Transverse colon (tissue), 4 donors: ENCODE results near the gene TMEM187. TPM values are rescaled to one million over a fixed set of nuclear protein-coding genes. Genes with fewer than 3 reads are reported as not detected.

Experiments used
- DNase-seq: peaks from one replicate; pipeline ENCODE4 v3.0.0-alpha.2; 2019
- H3K27ac ChIP-seq, 4 donors: fragments of 200-600 bp; sonication (generic); 2 replicates each; pipeline ENCODE4 v1.5.1; 2016 to 2018; ENCODE audit warnings: inconsistent platforms in 4 of 4
- H3K27me3 ChIP-seq: fragments of 200-600 bp; sonication (generic); 2 replicates; pipeline ENCODE4 v1.5.1; 2017; ENCODE audit warnings: inconsistent platforms
- H3K36me3 ChIP-seq, 4 donors: fragments of 200-600 bp; sonication (generic); 2 replicates each; pipeline ENCODE4 v1.5.1; 2017 to 2019; ENCODE audit warnings: inconsistent platforms in 4 of 4
- H3K4me1 ChIP-seq, 4 donors: fragments of 200-600 bp; sonication (generic); 2 replicates each; pipeline ENCODE4 v1.5.1; 2017 to 2020; ENCODE audit warnings: inconsistent platforms in 4 of 4
- H3K4me3 ChIP-seq, 4 donors: fragments of 200-600 bp; sonication (generic); 1 replicate in 1 of 4; 2 replicates in 3 of 4; pipeline versions ENCODE4 v1.5.1 to v1.6.1; 2017 to 2019; ENCODE audit warnings: inconsistent platforms in 4 of 4
- H3K9me3 ChIP-seq, 2 donors: fragments of 200-600 bp; sonication (generic); 2 replicates each; pipeline ENCODE4 v1.5.1; 2017 to 2019; ENCODE audit warnings: inconsistent platforms in 2 of 2
- CTCF ChIP-seq, 5 experiments: fragments of 200-600 bp in 3 of 5; fragments of 450-650 bp in 2 of 5; sonication (generic) in 3 of 5; IDR thresholded peaks; 1 replicate in 2 of 5; 2 replicates in 3 of 5; pipeline ENCODE4 v1.5.1; 2016 to 2017; ENCODE audit warnings: antibody characterized with exemption in 5 of 5, inconsistent platforms in 3 of 5, mild to moderate bottlenecking in 2 of 5, moderate library complexity in 1 of 5
- EP300 ChIP-seq: sonication (generic); formaldehyde crosslinking; IDR thresholded peaks from one replicate; pipeline ENCODE4 v1.6.1; 2017; ENCODE audit warnings: antibody characterized with exemption, low read depth
- POLR2A ChIP-seq: fragments of 450-650 bp; IDR thresholded peaks from one replicate; pipeline ENCODE4 v1.6.1; 2016; ENCODE audit warnings: antibody characterized with exemption, mild to moderate bottlenecking, moderate library complexity
- POLR2AphosphoS5 ChIP-seq, 3 donors: sonication (generic); formaldehyde crosslinking; IDR thresholded peaks; one replicate each; pipeline ENCODE4 v1.6.1; 2016; ENCODE audit warnings: antibody characterized with exemption in 3 of 3
- WGBS, 2 donors: methylation state at CpG; one replicate each; pipeline ENCODE4 v1.1.5; 2018; ENCODE audit warnings: low coverage in 1 of 2; 5-methylcytosine and 5-hydroxymethylcytosine counted together
- in situ Hi-C, 4 donors: fragments of 200-750 bp; cut with MboI; loops; one replicate each; pipeline versions ENCODE4 v1.15.0 to v1.15.1; 2017; ENCODE audit warnings: low sequenced_read_pairs in 3 of 4, low pct_ligation_motif_present in 1 of 4, low pct_unique_long_range_greater_than_20kb in 1 of 4
- intact Hi-C: fragments of 100-400 bp; cut with DNase I; formaldehyde crosslinking; loops from one replicate; pipeline ENCODE4 v1.15.1; 2023; ENCODE audit warnings: low total_unique reads
- total RNA-seq, 4 donors: library from RNA; depleted of rRNA; stranded (reverse); fragments of >200 nt; gene quantifications; one replicate each; pipeline ENCODE4 v1.1.0, GENCODE V29; 2016

The TMEM187 gene
- total RNA-seq, 4 donors from 2014 or later: 1.6 to 11.2 (median 5.5) TPM

- no peaks in the 10 kb centered on the region for H3K9me3 ChIP-seq
- WGBS, 2 donors: 91% methylated on average over 26 of the region's 28 CpGs; no CpG with 5 or more reads in 1 of the 2 donors
- no peak for DNase-seq
- no peak overlapping the region for H3K4me3 ChIP-seq
- H3K27ac ChIP-seq: peak overlapping the region; percentile 67 to 72 (median 70)
- in situ Hi-C loops (loop anchor here in 2 of 4 donors (25.0 kb wide), 2 partner anchors 190 to 585 kb away; partner anchors contain the start of genes G6PD (in 1 of the 2), IKBKG (in 1 of the 2) and PLXNB3 (in 1 of the 2)), intact Hi-C loops (loop anchor here (5.0 kb wide), 1 partner anchor 185 kb away; no protein-coding TSS in a partner anchor)
- no peaks in the 10 kb centered on the region for H3K36me3 ChIP-seq
- peaks cover 0 to 12% (median 0%) of the 10 kb centered on the region in 4 donors for H3K4me1 ChIP-seq
- no peaks in the 10 kb centered on the region for H3K27me3 ChIP-seq
- TF ChIP-seq CTCF (IDR thresholded peaks at IDR 0.05) (no peak), POLR2A (no peak), POLR2AphosphoS5 (IDR thresholded peaks at IDR 0.05) (no peak), EP300 (no peak)
Observed at GRCh38 chrX:153951683-153952372, 20.7 kb upstream of the TMEM187 start.

DNA sequence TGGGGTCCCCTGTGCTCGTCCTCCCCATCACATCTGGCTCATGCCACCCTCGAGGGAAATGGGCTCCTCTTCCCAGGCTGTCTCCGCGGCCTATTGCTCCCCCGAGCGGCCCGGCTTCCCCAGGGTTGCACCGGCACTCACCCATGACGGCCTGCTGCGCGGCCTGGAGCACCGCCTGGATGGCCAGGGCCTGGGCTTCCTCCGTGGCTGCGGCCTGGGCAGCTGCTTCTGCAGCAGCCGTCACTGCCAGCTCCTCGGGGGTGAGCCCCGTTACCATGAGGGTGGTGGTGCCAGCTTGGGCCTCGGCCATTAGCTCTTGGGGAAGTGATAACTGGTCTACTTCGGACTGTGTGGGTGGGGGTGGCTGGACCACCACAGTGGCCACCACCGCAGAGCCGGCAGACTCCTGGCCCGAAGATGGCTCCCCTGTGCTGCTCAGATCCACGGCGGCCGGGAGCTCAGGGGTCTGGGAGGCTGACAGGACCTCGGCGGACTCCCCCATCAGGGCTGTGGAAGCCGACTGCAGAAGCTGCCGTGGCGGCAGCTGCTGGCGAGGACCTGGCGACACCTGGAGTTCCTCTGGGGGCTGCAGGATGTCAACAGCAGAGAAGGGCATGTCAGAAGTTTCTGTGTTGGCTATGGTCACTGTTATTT, 20.1 kb upstream of the TMEM187 start:
- H3K4me1 ChIP-seq: peaks cover 0 to 12% (median 0%) of the 10 kb centered on the region in 4 donors
- H3K36me3 ChIP-seq: no peaks in the 10 kb centered on the region
- H3K27ac ChIP-seq: peak overlapping the region; percentile 67 to 72 (median 70)
- H3K4me3 ChIP-seq: no peak overlapping the region
- in situ Hi-C loops: loop anchor here in 2 of 4 donors (25.0 kb wide), 2 partner anchors 190 to 585 kb away; partner anchors contain the start of genes G6PD (in 1 of the 2), IKBKG (in 1 of the 2) and PLXNB3 (in 1 of the 2)
- TF ChIP-seq EP300 (no peak), POLR2AphosphoS5 (IDR thresholded peaks at IDR 0.05) (no peak), CTCF (IDR thresholded peaks at IDR 0.05) (no peak), POLR2A (no peak)
- no peaks in the 10 kb centered on the region for H3K9me3 ChIP-seq
- H3K27me3 ChIP-seq: no peaks in the 10 kb centered on the region
- intact Hi-C loops: loop anchor here (5.0 kb wide), 1 partner anchor 185 kb away; no protein-coding TSS in a partner anchor
- 88% methylated on average over 32 of the region's 32 CpGs; no CpG with 5 or more reads in 1 of the 2 donors for WGBS, 2 donors
- DNase-seq: no peak

DNA sequence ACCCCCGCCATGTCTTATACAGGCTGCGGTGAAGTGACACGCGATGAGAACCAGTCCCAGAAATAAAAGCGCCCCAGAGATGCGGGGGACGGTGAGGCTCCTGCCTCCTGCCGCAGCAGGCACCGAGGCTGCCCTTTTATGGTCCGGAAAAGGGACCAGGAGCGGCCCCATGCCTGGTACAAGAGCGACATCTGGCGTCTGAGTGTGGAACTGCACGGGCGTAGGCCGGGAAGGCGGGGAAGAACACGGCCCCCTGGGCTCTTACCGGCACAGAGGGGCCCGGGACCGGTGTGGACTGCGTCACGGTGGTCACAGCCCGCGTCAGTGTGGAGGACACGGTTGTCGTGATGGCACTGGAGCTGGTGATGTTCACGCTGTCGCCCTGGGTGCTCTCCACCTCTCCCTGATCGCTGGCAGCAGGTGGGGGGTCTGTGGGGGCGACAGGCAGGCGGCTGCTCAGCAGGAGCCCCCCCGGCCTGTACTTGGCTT, 19.2 kb upstream of the TMEM187 start:
- in situ Hi-C loops: loop anchor here in 2 of 4 donors (25.0 kb wide), 2 partner anchors 191 to 584 kb away; partner anchors contain the start of genes G6PD (in 1 of the 2), IKBKG (in 1 of the 2) and PLXNB3 (in 1 of the 2)
- Histone ChIP-seq H3K4me3 (peak overlapping the region in 1 of 4 donors; percentile 10), H3K9me3 (no peaks in the 10 kb centered on the region), H3K4me1 (peaks cover 0 to 12% (median 0%) of the 10 kb centered on the region in 4 donors), H3K27ac (peak overlapping the region; percentile 67 to 72 (median 70)), H3K27me3 (no peaks in the 10 kb centered on the region), H3K36me3 (no peaks in the 10 kb centered on the region)
- DNase-seq: peak; percentile 81
- 47% methylated on average over 32 of the region's 33 CpGs; no CpG with 5 or more reads in 1 of the 2 donors for WGBS, 2 donors
- intact Hi-C loops: loop anchor here (5.0 kb wide), 1 partner anchor 186 kb away; no protein-coding TSS in a partner anchor
- peak; percentile 89 to 100 (median 94) for TF ChIP-seq CTCF (IDR thresholded peaks at IDR 0.05)
- TF ChIP-seq POLR2A: no peak
- peak; percentile 14 to 46 (median 23) for TF ChIP-seq POLR2AphosphoS5 (IDR thresholded peaks at IDR 0.05)
- TF ChIP-seq EP300: no peak
